ENCODE measurements around the gene RPUSD3. TPM values are rescaled to one million over a fixed set of nuclear protein-coding genes. Genes with fewer than 3 reads are reported as not detected.
A peak's percentile ranks its signal among the peaks of the same experiment; 100 is the strongest.

The RPUSD3 gene
- total and polyA plus RNA-seq, 9 of the 15 experiments (the other 6 are each of a cell fraction or from before 2014, with no cell fraction given) = 13.8 to 99.0 (median 59.3) TPM

DNA sequence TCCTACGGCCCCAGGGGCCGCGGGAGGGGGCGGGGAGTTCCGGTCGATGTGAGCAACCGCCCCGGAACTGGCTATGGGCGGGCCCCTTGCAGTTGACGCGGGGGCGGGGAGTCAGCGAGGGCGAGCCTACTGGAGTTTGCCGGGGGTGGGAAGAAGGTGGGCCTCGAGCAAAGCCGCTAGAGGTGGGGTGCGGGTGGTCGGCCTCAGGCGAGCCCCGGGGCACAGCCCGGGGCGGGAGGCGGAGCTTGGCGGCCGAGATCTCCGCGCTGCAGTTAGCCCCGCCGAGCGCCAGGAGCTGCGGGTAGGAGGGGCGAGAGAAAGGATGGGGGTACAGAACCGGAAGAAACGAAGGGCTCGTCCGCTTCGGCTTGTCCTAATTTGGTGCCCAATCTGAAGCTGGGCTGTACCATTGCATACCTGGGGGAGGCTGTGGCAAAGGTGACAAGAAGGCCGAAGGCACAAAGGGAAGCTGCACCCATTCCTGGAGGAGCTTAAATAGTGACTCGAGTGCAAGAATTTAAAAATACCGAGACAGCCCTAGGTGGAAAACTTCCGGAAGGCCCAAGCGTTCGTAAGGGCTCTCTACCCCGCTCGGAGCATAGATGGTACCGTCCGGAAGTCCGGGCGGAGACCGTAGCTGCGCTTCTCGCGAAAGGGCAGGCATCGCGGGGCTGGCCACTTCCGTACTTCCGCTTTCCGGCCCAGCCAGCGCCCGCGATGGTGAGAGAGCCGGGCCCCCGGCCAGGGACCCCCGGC is 51.2 kb downstream of the RPUSD3 start, which contains the start of the genes ARPC4 and TADA3 (continued):
- TF ChIP-seq EP300 (IDR thresholded peaks at IDR 0.05; ENCODE audit: low read length) (no peak; the same call in none of the 2 replicates), ZNF253 (CRISPR knock-in tag; conservative IDR thresholded peaks at IDR 0.05) (no peak), SNRNP70 (optimal IDR thresholded peaks at IDR 0.05; ENCODE audit: low read depth, low read length) (no peak), ZNF695 (CRISPR knock-in tag; IDR thresholded peaks at IDR 0.05) (no peak), SAP30 (IDR thresholded peaks at IDR 0.05; ENCODE audit: borderline replicate concordance, insufficient read depth, low read depth, low read length, poor library complexity, severe bottlenecking) (peak; percentile 5), PURB (CRISPR knock-in tag; IDR thresholded peaks at IDR 0.05; ENCODE audit: low read depth) (no peak), ZNF133 (CRISPR knock-in tag; IDR thresholded peaks at IDR 0.05) (no peak), CEBPB (tag; IDR thresholded peaks at IDR 0.05) (no peak), MAFK (IDR thresholded peaks at IDR 0.05; ENCODE audit: low read length) (no peak; the same call in 1 of the 2 replicates), PTBP1 (IDR thresholded peaks at IDR 0.05; ENCODE audit: low read depth, low read length) (no peak), KLF6 (CRISPR knock-in tag; IDR thresholded peaks at IDR 0.05; ENCODE audit: borderline replicate concordance) (peak; percentile 64), PPARD (CRISPR knock-in tag; IDR thresholded peaks at IDR 0.05) (no peak), RFX1 (IDR thresholded peaks at IDR 0.05) (no peak), NR4A1 (CRISPR knock-in tag; IDR thresholded peaks at IDR 0.05) (no peak), NR4A1 (tag; IDR thresholded peaks at IDR 0.05) (no peak), PHB (CRISPR knock-in tag; IDR thresholded peaks at IDR 0.05) (no peak), GATAD2A (IDR thresholded peaks at IDR 0.05) (peak; percentile 15; the same call in 1 of the 2 replicates)
- TF ChIP-seq, protein P1, sequence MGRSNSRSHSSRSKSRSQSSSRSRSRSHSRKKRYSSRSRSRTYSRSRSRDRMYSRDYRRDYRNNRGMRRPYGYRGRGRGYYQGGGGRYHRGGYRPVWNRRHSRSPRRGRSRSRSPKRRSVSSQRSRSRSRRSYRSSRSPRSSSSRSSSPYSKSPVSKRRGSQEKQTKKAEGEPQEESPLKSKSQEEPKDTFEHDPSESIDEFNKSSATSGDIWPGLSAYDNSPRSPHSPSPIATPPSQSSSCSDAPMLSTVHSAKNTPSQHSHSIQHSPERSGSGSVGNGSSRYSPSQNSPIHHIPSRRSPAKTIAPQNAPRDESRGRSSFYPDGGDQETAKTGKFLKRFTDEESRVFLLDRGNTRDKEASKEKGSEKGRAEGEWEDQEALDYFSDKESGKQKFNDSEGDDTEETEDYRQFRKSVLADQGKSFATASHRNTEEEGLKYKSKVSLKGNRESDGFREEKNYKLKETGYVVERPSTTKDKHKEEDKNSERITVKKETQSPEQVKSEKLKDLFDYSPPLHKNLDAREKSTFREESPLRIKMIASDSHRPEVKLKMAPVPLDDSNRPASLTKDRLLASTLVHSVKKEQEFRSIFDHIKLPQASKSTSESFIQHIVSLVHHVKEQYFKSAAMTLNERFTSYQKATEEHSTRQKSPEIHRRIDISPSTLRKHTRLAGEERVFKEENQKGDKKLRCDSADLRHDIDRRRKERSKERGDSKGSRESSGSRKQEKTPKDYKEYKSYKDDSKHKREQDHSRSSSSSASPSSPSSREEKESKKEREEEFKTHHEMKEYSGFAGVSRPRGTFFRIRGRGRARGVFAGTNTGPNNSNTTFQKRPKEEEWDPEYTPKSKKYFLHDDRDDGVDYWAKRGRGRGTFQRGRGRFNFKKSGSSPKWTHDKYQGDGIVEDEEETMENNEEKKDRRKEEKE (IDR thresholded peaks at IDR 0.05; ENCODE audit: borderline replicate concordance in 1 of 2, control insufficient read depth in 1 of 2, low read depth in 2 of 2, low read length in 1 of 2) = peak in 1 of 2 experiments; percentile 99; a peak in 2 of 4 replicates
- TF ChIP-seq, protein P2, sequence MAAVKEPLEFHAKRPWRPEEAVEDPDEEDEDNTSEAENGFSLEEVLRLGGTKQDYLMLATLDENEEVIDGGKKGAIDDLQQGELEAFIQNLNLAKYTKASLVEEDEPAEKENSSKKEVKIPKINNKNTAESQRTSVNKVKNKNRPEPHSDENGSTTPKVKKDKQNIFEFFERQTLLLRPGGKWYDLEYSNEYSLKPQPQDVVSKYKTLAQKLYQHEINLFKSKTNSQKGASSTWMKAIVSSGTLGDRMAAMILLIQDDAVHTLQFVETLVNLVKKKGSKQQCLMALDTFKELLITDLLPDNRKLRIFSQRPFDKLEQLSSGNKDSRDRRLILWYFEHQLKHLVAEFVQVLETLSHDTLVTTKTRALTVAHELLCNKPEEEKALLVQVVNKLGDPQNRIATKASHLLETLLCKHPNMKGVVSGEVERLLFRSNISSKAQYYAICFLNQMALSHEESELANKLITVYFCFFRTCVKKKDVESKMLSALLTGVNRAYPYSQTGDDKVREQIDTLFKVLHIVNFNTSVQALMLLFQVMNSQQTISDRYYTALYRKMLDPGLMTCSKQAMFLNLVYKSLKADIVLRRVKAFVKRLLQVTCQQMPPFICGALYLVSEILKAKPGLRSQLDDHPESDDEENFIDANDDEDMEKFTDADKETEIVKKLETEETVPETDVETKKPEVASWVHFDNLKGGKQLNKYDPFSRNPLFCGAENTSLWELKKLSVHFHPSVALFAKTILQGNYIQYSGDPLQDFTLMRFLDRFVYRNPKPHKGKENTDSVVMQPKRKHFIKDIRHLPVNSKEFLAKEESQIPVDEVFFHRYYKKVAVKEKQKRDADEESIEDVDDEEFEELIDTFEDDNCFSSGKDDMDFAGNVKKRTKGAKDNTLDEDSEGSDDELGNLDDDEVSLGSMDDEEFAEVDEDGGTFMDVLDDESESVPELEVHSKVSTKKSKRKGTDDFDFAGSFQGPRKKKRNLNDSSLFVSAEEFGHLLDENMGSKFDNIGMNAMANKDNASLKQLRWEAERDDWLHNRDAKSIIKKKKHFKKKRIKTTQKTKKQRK (IDR thresholded peaks at IDR 0.05; ENCODE audit: borderline replicate concordance, low read depth, low read length) = no peak

Measured in K562 (cell line).